Activated naive CD8-positive, alpha-beta T cell treated with anti-CD3 and anti-CD28 coated beads, Interleukin-2, amount 10 ng/mL, durations not matched to agents 7 days and 5 days (primary cell): ENCODE data around the gene EDN2. TPM values are rescaled to one million over a fixed set of nuclear protein-coding genes. Genes with fewer than 3 reads are reported as not detected.

ENCODE experiments used
- ATAC-seq: fragments of 150-1000 bp; cut with Tn5 transposase; one replicate; pipeline ENCODE4 v1.10.0; 2021; ENCODE audit warnings: low read depth, moderate library complexity
- POLR2A ChIA-PET: fragments of 350-600 bp; sonication (Branson Sonifier 250); formaldehyde crosslinking; loops from one replicate; lab custom pipeline; 2021; ENCODE audit warnings: antibody characterized with exemption; lab: Charles Lee
- DNase-seq: peaks from one replicate; pipeline ENCODE4 v3.0.0; 2021
- H3K27ac Mint-ChIP-seq: one replicate; pipeline ENCODE4 v1.8.0; 2022; ENCODE audit warnings: mild to moderate bottlenecking, mixed read lengths
- H3K27me3 Mint-ChIP-seq: one replicate; pipeline ENCODE4 v1.8.0; 2022; ENCODE audit warnings: mild to moderate bottlenecking, moderate library complexity, mixed read lengths
- H3K36me3 Mint-ChIP-seq: one replicate; pipeline ENCODE4 v1.8.0; 2021; ENCODE audit warnings: mild to moderate bottlenecking, mixed read lengths
- H3K4me1 Mint-ChIP-seq: one replicate; pipeline ENCODE4 v1.8.0; 2021; ENCODE audit warnings: mixed read lengths
- H3K4me3 Mint-ChIP-seq: one replicate; pipeline ENCODE4 v1.8.0; 2022; ENCODE audit warnings: mild to moderate bottlenecking, moderate library complexity, mixed read lengths
- H3K9me3 Mint-ChIP-seq: one replicate; pipeline ENCODE4 v1.8.0; 2021; ENCODE audit warnings: mixed read lengths
- total RNA-seq, 2 experiments: library from RNA; stranded (reverse); gene quantifications; one replicate each; pipeline ENCODE4 v1.2.3, GENCODE V29; 2021

Gene EDN2
- total RNA-seq, 2 experiments from 2014 or later, result not detected

DNA sequence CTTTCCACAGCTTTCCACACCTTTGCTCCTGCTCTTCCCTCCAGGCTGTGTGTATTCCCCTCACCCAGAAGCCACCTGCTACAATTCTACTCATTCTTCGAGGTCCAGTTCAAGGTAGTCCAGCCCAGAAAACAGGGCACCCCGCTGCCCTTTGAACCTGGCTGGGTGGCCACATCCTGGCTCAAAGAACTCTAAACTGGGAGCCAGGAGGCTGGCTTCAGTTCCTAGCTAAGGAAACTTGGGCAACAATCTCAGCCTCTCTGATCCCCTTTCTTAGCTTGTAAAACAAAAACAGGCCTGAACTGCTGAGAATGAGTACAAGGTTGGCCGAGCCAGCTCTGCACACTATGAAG, 4.7 kb downstream of the EDN2 start:
- peaks cover 2% of the 10 kb centered on the region for H3K4me1 Mint-ChIP-seq
- no peak overlapping the region for H3K4me3 Mint-ChIP-seq
- DNase-seq (no peak), ATAC-seq (no peak)
- peaks cover 4% of the 10 kb centered on the region for H3K27me3 Mint-ChIP-seq
- no peak overlapping the region for H3K27ac Mint-ChIP-seq
- POLR2A ChIA-PET, result no interaction called here
- H3K36me3 Mint-ChIP-seq, result no peaks in the 10 kb centered on the region
- H3K9me3 Mint-ChIP-seq, result no peaks in the 10 kb centered on the region

DNA sequence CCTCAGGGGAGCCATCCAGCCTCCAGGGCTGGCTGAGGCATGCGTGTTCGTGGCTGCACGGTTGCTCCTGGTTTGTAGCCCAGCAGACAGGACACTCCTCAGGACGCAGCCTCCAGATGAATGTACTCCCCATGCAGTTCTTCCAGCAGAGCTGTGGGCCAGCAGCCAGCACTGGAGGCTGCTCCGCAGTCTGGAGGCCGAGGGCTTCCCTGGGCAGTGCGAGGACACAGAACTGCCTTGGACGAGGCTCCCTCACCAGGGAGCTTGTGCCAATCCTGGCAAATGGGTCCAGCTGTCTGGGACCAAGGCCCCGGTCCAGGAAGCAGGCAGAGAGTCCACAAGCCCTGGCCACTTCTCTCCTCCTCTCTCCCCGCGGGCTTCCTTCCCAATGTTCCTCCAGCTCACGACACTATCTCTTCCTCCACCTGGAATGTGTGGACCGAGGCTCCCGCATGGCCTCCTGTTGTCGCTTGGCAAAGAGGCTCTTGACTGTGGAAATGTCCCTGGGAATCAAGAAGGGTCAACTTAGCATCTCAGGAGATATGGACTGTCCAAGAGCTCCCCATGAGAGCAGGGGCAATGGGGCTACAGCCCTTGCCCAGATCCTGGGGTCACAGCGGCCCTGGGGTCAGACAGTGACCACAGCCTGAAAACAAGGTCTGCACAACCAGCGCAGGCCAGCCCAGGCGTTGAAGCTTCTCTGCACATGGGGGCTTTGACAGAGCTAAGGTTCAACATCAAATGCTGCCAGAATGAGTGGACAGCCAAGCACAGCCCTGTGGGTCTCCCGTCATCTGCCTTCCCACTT, 5.3 kb downstream of the EDN2 start:
- no peaks in the 10 kb centered on the region for H3K9me3 Mint-ChIP-seq
- H3K4me3 Mint-ChIP-seq, result no peak overlapping the region
- ATAC-seq (no peak), DNase-seq (no peak)
- peaks cover 4% of the 10 kb centered on the region for H3K27me3 Mint-ChIP-seq
- H3K27ac Mint-ChIP-seq, result no peak overlapping the region
- H3K36me3 Mint-ChIP-seq, result no peaks in the 10 kb centered on the region
- POLR2A ChIA-PET, result no interaction called here
- H3K4me1 Mint-ChIP-seq, result peaks cover 2% of the 10 kb centered on the region

DNA sequence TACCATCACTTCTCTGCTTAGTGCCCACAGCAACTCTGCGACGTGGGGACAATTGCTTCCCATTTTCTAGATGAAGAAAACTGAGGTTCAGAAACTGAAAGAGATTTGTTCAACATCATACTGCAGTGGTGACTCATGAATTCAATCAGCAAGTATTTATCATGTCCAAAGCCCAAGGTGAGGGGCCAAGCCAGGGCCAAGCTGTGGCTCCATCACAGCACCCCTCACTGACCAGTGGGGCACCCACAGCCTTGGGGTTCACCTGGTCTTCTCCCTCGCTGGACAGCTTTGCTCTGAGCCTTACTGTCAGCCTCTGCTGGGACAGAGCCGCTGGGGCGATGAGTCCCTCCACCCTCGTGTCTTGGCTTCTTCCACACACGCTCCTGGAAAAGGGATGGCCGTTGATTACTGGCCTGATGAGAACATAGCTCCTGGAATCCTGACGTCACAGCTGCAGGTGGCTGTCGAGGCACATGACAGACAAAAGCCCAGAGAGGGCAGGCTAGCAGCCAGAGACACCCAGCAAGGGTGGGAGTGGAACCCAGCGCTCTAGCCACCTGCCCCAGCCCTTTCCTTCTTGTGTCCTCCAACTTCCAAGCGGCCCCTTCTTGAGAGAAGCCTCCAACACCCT, 6.2 kb downstream of the EDN2 start:
- H3K36me3 Mint-ChIP-seq, result no peaks in the 10 kb centered on the region

DNA sequence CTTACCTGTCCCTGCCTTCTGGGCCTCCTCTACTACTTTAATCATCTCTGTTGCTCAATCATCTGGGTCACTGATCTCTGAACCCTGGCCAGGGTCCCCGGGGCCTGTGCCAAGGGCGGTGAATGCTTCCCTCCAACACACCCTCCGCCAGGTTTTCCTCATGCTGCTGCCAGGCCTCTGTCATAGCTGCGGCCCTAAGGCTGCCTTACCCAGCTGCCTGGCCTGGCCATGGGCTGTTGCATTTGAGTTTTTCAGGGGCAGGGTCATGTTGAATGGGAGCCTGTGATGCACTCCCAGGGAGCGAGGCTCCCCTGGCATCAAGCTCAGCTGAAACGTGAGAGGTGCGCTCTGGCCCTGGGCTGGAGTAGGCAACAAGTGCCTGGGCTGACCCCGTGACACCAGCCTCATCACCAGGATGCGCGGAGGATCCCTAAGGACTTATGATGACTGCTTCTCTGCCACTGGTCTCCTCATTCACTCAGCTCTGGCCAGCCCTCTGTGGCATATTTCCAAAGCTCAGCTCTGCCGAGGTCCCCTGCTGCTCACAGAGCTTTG, 7.6 kb downstream of the EDN2 start:
- H3K27me3 Mint-ChIP-seq, result peaks cover 4% of the 10 kb centered on the region
- ATAC-seq (no peak), DNase-seq (no peak)
- no peaks in the 10 kb centered on the region for H3K9me3 Mint-ChIP-seq
- H3K27ac Mint-ChIP-seq, result no peak overlapping the region
- H3K4me3 Mint-ChIP-seq, result no peak overlapping the region
- POLR2A ChIA-PET, result no interaction called here
- H3K4me1 Mint-ChIP-seq, result peaks cover 2% of the 10 kb centered on the region
- no peaks in the 10 kb centered on the region for H3K36me3 Mint-ChIP-seq

More for the DNA sequence above, 6.2 kb downstream of the EDN2 start:
- H3K4me3 Mint-ChIP-seq, result no peak overlapping the region
- peaks cover 4% of the 10 kb centered on the region for H3K27me3 Mint-ChIP-seq
- ATAC-seq (no peak), DNase-seq (no peak)
- POLR2A ChIA-PET, result no interaction called here
- no peaks in the 10 kb centered on the region for H3K9me3 Mint-ChIP-seq
- peaks cover 2% of the 10 kb centered on the region for H3K4me1 Mint-ChIP-seq
- no peak overlapping the region for H3K27ac Mint-ChIP-seq

DNA sequence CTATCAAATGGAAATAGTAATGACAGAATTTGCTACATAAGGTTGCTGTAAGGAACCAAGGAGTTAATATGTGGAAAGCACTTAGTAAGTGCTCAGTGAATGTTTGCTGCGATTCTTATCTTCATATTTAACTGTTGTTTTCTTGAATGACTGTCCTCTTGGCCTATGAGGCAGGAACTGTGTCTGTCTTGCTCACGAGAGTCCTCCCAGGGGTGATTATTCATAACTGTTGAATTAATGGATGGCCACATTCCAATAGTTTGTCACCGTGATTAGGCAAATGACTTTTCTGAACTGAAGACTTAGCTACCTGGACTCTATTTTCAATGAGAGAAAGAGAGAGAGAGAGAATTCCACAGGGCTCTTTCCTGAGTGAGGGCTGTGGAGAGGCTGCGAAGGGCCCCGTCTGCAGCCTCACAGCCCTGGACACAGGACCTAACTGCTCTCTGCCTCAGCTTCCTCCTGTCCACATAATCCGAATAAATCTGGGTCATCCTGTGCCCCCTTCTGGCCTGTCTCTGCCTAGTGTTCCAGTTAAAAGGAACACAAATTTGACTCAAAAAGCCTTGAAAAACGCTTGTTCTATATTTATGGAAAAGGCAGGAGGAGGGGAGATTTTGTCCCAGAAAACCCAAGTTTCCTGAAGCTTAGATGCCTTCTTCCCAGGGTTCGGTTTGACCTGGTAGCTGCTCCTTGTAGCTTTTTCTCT, 8.5 kb downstream of the EDN2 start:
- POLR2A ChIA-PET, result interaction anchor here (1.0 kb wide), 1 partner anchor 11 kb away, joined by 3 read pairs; no protein-coding TSS in a partner anchor
- no peak overlapping the region for H3K27ac Mint-ChIP-seq
- no peak for ATAC-seq
- no peaks in the 10 kb centered on the region for H3K36me3 Mint-ChIP-seq
- DNase-seq, result no peak
- H3K4me1 Mint-ChIP-seq, result peaks cover 2% of the 10 kb centered on the region
- no peaks in the 10 kb centered on the region for H3K9me3 Mint-ChIP-seq
- no peak overlapping the region for H3K4me3 Mint-ChIP-seq
- H3K27me3 Mint-ChIP-seq, result peaks cover 4% of the 10 kb centered on the region

DNA sequence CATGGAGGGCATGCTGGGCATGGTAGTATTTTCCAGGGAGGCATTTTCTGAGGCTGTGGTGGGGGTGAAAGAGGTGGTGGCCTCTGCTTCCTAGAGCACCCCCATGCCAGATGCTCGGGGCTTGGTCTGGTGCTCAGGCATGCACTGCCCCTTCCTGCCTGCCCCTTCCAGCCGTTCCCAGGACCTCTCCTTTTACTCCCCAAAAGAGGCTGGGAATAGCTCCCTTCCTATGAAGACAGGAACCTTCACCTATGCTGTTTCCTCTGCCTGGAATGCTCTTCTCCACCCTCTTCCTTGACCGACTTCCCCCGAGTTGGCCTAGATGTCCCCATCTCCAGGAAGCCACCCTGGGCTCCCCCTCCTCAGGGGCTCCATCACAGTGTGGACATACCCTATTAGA, 9.1 kb downstream of the EDN2 start:
- ATAC-seq (no peak), DNase-seq (no peak)
- Mint-ChIP-seq H3K27ac (no peak overlapping the region), H3K4me3 (no peak overlapping the region), H3K36me3 (no peaks in the 10 kb centered on the region), H3K9me3 (no peaks in the 10 kb centered on the region), H3K4me1 (peaks cover 2% of the 10 kb centered on the region), H3K27me3 (peaks cover 4% of the 10 kb centered on the region)
- POLR2A ChIA-PET, result interaction anchor here (1.0 kb wide), 1 partner anchor 11 kb away, joined by 3 read pairs; no protein-coding TSS in a partner anchor

DNA sequence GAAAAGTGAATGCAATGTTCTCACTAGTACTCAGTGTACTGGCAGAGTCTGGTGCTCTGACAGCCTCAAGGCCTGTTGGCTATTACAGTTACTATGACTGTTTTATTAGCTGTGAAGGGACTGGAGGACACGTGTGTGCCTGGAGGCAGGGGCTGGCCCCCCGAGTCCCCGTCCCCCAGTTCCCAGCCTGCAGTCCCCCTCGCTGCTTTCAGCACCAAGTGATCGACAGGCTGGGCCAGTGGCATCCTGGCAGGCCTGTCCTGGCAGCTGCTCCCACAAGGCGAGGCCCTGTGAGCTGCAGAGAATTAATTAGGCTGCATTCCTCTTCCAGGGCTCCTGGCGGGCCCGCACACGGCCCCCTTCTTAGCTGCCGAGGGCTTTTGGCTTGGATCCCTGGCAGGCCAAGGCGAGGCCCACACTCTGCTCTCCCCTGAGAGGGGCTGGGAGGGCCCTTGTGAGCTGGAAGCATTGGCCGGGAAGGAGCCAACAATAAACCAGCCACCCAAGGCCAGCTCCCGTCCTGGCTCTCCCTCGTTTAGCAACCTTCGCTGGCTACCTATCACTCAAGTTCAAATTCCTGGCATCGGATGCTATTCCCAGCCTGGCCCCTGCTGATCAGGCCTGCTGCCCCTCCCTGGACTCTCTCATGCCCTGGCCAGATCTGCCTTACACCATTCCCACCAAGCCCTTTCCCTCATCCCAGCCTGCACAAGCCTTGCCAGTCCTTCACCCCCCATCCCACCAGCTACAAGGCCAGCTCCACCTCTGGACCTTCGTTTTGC, 9.8 kb downstream of the EDN2 start:
- no peak for ATAC-seq
- POLR2A ChIA-PET, result no interaction called here
- Mint-ChIP-seq H3K4me3 (no peak overlapping the region), H3K36me3 (no peaks in the 10 kb centered on the region), H3K9me3 (no peaks in the 10 kb centered on the region), H3K27ac (no peak overlapping the region), H3K27me3 (peaks cover 4% of the 10 kb centered on the region), H3K4me1 (peaks cover 2% of the 10 kb centered on the region)
- DNase-seq, result no peak

DNA sequence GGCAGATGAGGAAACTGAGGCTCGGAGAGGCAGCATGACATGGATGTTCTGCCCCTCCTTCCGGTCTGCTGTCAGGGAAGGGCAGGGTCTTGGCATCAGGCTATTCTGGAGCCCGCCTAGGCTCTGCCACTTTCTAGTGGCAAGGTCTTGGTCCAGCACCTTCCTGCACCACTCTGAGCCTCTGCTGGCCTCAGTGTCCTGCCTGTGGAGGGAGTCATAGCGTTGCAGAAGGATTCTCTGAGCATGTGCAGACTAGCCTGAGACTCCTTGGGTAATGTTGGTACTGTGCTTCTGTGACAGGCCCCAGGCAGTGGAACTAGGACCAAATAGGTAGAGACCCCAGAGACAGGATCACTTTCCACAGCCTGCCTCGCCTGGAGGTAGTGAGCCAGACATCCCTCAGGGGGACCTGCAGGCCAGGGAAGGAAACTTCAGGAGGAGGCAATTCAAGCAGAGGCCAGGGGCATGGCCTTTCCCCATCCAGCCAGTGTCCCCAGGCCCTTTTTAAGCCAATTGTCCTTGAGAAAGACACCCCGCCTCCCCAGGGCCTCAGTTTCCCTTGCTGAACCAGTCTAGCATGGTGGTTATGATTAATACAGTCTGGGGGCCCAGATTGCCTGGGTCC, 10.6 kb downstream of the EDN2 start:
- DNase-seq (no peak), ATAC-seq (no peak)
- Mint-ChIP-seq H3K9me3 (no peaks in the 10 kb centered on the region), H3K36me3 (no peaks in the 10 kb centered on the region), H3K27ac (no peak overlapping the region), H3K4me3 (no peak overlapping the region), H3K4me1 (peaks cover 2% of the 10 kb centered on the region), H3K27me3 (peaks cover 4% of the 10 kb centered on the region)
- POLR2A ChIA-PET, result no interaction called here

DNA sequence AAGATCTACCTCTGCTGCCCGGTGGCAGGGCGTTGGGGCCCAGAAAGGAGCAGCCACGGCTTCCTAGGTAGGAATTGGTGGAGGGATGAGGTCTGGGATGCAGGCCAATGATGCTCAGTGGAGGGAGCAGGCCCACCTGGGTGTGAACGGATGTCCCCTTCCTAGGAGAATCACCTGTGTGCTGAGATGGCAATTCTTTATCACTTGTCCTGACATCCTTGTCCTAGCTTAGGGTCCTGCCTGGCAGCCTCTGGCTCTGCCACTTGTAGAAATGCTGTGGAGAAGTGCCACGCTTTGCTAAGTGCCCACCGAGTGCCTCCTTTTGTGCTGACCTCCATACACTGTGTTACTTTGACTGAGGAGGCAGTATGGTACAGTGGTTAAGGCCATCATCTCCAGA, 12.8 kb downstream of the EDN2 start:
- Mint-ChIP-seq H3K36me3 (no peaks in the 10 kb centered on the region), H3K4me3 (no peak overlapping the region), H3K4me1 (no peaks in the 10 kb centered on the region), H3K27me3 (peaks cover 3% of the 10 kb centered on the region), H3K27ac (no peak overlapping the region), H3K9me3 (no peaks in the 10 kb centered on the region)
- DNase-seq, result no peak
- ATAC-seq, result no peak
- POLR2A ChIA-PET, result no interaction called here

DNA sequence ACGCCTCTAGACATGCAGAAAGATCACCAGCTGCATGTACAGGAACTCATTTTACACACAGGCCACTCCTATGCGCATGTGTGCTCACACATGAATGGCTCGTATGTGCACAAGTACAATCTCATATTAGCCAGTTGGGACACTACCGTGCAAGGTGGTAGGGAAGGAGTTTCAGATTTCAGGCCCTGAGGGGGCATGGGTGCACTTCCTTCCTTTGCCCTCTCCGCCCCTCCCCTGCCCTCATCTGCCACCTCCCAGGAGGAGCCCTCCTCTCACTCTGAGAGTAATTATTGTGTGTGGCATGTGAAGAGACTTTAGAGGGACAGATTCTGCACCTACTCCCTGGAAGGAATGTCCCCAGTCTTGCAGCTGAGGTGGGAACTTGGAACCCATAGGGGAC, 14.8 kb downstream of the EDN2 start:
- POLR2A ChIA-PET, result no interaction called here
- Mint-ChIP-seq H3K27ac (no peak overlapping the region), H3K4me3 (no peak overlapping the region), H3K4me1 (no peaks in the 10 kb centered on the region), H3K36me3 (no peaks in the 10 kb centered on the region), H3K9me3 (no peaks in the 10 kb centered on the region), H3K27me3 (peaks cover 3% of the 10 kb centered on the region)
- DNase-seq, result no peak
- no peak for ATAC-seq

DNA sequence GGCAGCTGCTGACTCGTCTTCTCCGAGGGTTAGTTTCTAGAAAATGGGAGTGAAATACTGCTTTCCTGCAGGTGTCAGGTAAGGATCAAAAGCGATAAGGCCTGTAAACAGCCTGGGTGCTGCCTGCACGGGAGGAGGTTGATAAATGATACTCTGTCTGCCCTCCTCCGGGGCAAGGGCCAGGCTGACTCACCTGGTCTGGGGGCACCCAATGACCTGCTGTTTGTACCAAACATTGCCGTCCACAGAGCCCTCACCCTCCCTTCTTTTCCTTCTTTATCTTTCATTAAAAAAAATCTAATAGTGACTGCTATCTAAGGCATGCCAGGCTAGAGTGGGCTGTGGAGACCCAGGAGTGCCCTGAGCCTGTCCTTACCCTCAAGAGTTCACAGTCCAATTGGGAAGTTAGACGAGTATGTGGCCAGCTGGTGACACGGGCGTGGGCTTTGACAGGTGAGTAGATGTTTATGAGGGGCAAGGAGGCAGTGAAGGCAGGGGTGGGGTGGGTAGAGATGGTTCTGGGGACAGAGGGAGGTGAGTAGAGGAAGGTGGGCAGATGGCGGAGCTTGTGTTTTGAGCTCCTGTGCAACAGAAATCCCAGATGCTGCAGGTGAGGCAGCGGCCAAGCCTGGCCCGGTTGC, 16.2 kb downstream of the EDN2 start:
- DNase-seq (no peak), ATAC-seq (no peak)
- Mint-ChIP-seq H3K4me3 (no peak overlapping the region), H3K4me1 (no peaks in the 10 kb centered on the region), H3K9me3 (no peaks in the 10 kb centered on the region), H3K36me3 (no peaks in the 10 kb centered on the region), H3K27me3 (peaks cover 3% of the 10 kb centered on the region), H3K27ac (no peak overlapping the region)
- POLR2A ChIA-PET, result no interaction called here

DNA sequence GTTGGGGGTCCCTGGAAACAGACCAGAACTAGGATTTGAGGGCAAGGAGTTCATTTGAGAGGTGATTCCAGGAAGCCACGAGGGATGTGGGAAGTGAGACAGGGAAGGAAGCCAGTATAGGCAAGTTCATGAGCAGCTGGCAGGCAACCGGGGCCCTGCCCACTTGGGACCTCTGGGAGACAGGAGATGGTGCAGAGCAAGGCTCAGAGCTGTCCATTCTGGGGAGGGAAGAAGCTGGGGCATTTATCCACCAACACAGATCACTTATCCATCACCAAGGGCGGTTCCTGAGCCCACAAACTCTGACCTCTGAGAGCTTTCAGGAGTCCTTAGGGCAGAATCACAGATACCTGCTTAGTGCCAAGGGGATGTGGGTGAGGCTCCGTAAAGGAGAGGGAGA, 16.8 kb downstream of the EDN2 start:
- peaks cover 3% of the 10 kb centered on the region for H3K27me3 Mint-ChIP-seq
- no peaks in the 10 kb centered on the region for H3K9me3 Mint-ChIP-seq
- H3K36me3 Mint-ChIP-seq, result no peaks in the 10 kb centered on the region
- no peak for DNase-seq
- no peak overlapping the region for H3K27ac Mint-ChIP-seq
- POLR2A ChIA-PET, result no interaction called here
- H3K4me1 Mint-ChIP-seq, result no peaks in the 10 kb centered on the region
- no peak overlapping the region for H3K4me3 Mint-ChIP-seq
- ATAC-seq, result no peak
